Loucy (cell line): ENCODE measurements around the gene LRRC45.

ENCODE experiments used
- H2AFZ ChIP-seq: fragments of 200-600 bp; sonication (generic); 2 replicates; pipeline ENCODE4 v1.6.0; 2016; ENCODE audit warnings: antibody characterized with exemption, mild to moderate bottlenecking, low read length, moderate library complexity
- H3F3A ChIP-seq: fragments of 200-600 bp; 2 replicates; pipeline ENCODE4 v1.6.0; 2016; ENCODE audit warnings: antibody characterized with exemption, low read depth, mild to moderate bottlenecking
- H3K27me3 ChIP-seq: fragments of 200-600 bp; sonication (generic); 2 replicates; pipeline ENCODE4 v1.6.1; 2014; ENCODE audit warnings: low read length, mild to moderate bottlenecking; ENCODE audit not compliant: insufficient read depth, poor library complexity, severe bottlenecking
- H3K36me3 ChIP-seq: fragments of 200-600 bp; sonication (generic); 2 replicates; pipeline ENCODE4 v1.6.1; 2016; ENCODE audit warnings: low read length; ENCODE audit not compliant: insufficient read depth
- H3K4me1 ChIP-seq: fragments of 200-600 bp; sonication (generic); 2 replicates; pipeline ENCODE4 v1.5.1; 2014; ENCODE audit warnings: low read length, mild to moderate bottlenecking; ENCODE audit not compliant: insufficient read depth, poor library complexity, severe bottlenecking
- H3K4me2 ChIP-seq: fragments of 200-600 bp; sonication (generic); 2 replicates; pipeline ENCODE4 v1.6.0; 2014; ENCODE audit warnings: antibody characterized with exemption, low read length, low read depth, mild to moderate bottlenecking; ENCODE audit not compliant: poor library complexity, severe bottlenecking
- H3K4me3 ChIP-seq: fragments of 200-600 bp; sonication (generic); 2 replicates; pipeline ENCODE4 v1.5.1; 2014; ENCODE audit warnings: low read length, mild to moderate bottlenecking, mixed read lengths; ENCODE audit not compliant: poor library complexity, severe bottlenecking
- H3K79me2 ChIP-seq: fragments of 200-600 bp; sonication (generic); 2 replicates; pipeline ENCODE4 v1.6.1; 2014; ENCODE audit warnings: low read length; ENCODE audit not compliant: insufficient read depth
- H3K9ac ChIP-seq: fragments of 200-600 bp; sonication (generic); 2 replicates; pipeline ENCODE4 v1.6.0; 2014; ENCODE audit warnings: mild to moderate bottlenecking, low read depth, low read length, moderate library complexity; ENCODE audit not compliant: poor library complexity, severe bottlenecking
- H3K9me2 ChIP-seq: fragments of 200-600 bp; sonication (generic); replicated peaks from 2 replicates; pipeline ENCODE4 v1.6.1; 2016; ENCODE audit warnings: low read depth, low read length, mixed read lengths
- H3K9me3 ChIP-seq: fragments of 200-600 bp; sonication (generic); 2 replicates; pipeline ENCODE4 v1.6.1; 2014; ENCODE audit warnings: mild to moderate bottlenecking, antibody characterized with exemption, low read length, low read depth; ENCODE audit not compliant: insufficient read depth
- H4K20me1 ChIP-seq: fragments of 200-600 bp; sonication (generic); 2 replicates; pipeline ENCODE4 v1.6.0; 2014; ENCODE audit warnings: antibody characterized with exemption, low read length, mild to moderate bottlenecking; ENCODE audit not compliant: insufficient read depth, poor library complexity, severe bottlenecking
- CTCF ChIP-seq: fragments of 200-600 bp; sonication (generic); conservative IDR thresholded peaks from 2 replicates; pipeline ENCODE4 v1.5.1; 2014; ENCODE audit warnings: mild to moderate bottlenecking, antibody characterized with exemption, low read length
- EZH2phosphoT487 ChIP-seq: fragments of 200-600 bp; IDR thresholded peaks from 2 replicates; pipeline ENCODE4 v1.6.1; 2018; ENCODE audit warnings: antibody characterized with exemption, mild to moderate bottlenecking, moderate library complexity, borderline replicate concordance

The LRRC45 gene

GRCh38 chr17:82020572-82021106 is 2.5 kb upstream of the LRRC45 start:
- H3K9me3 ChIP-seq, result no peaks in the 10 kb centered on the region
- H3K9me2 ChIP-seq, result no peaks in the 10 kb centered on the region
- no peak overlapping the region for H3K9ac ChIP-seq
- H3K79me2 ChIP-seq, result peaks cover 22% of the 10 kb centered on the region; the same call in 1 of the 2 replicates
- peaks cover 18% of the 10 kb centered on the region for H4K20me1 ChIP-seq
- H3K4me1 ChIP-seq, result peaks cover 21% of the 10 kb centered on the region
- H2AFZ ChIP-seq, result no peak overlapping the region
- no peaks in the 10 kb centered on the region for H3K36me3 ChIP-seq
- peak overlapping the region; percentile 92 for H3K4me3 ChIP-seq
- no peaks in the 10 kb centered on the region for H3F3A ChIP-seq
- H3K4me2 ChIP-seq, result peak overlapping the region; percentile 98
- no peaks in the 10 kb centered on the region for H3K27me3 ChIP-seq
- TF ChIP-seq EZH2phosphoT487 (no peak), CTCF (no peak)

GRCh38 chr17:82021107-82021899 is 1.8 kb upstream of the LRRC45 start:
- TF ChIP-seq EZH2phosphoT487 (no peak), CTCF (peak; percentile 84)
- Histone ChIP-seq H3K9ac (peak overlapping the region; percentile 87), H3K4me1 (peaks cover 21% of the 10 kb centered on the region), H2AFZ (no peak overlapping the region), H3K36me3 (no peaks in the 10 kb centered on the region), H3K4me2 (peak overlapping the region; percentile 98), H3K79me2 (peaks cover 22% of the 10 kb centered on the region; the same call in 1 of the 2 replicates), H3K27me3 (no peaks in the 10 kb centered on the region), H3K9me2 (no peaks in the 10 kb centered on the region), H3F3A (no peaks in the 10 kb centered on the region), H3K9me3 (no peaks in the 10 kb centered on the region), H3K4me3 (peak overlapping the region; percentile 92), H4K20me1 (peaks cover 18% of the 10 kb centered on the region)

- Histone ChIP-seq H3K9me2 (no peaks in the 10 kb centered on the region), H3K4me1 (peaks cover 24% of the 10 kb centered on the region), H3K4me2 (peak overlapping the region; percentile 98), H3K79me2 (peaks cover 22% of the 10 kb centered on the region; the same call in 1 of the 2 replicates), H3K27me3 (no peaks in the 10 kb centered on the region), H3K9me3 (no peaks in the 10 kb centered on the region), H2AFZ (no peak overlapping the region), H3K9ac (peak overlapping the region; percentile 87), H4K20me1 (peaks cover 18% of the 10 kb centered on the region), H3K4me3 (peak overlapping the region; percentile 92), H3F3A (no peaks in the 10 kb centered on the region), H3K36me3 (no peaks in the 10 kb centered on the region)
- TF ChIP-seq CTCF, result no peak
These were observed 1.2 kb upstream of the LRRC45 start for GRCh38 chr17:82021900-82022309.
